RCC 7860 (cell line): ENCODE measurements around the gene SPAAR.
A peak's percentile ranks its signal among the peaks of the same experiment; 100 is the strongest.
"Not testable (repeated sequence)": the region's sequence is repeated elsewhere in the genome, so short reads cannot be mapped to it uniquely, and the experiment has no call there.

ENCODE experiments used
- DNase-seq: peaks from one replicate; pipeline ENCODE4 v3.0.0-alpha.2; 2015; ENCODE audit warnings: low spot score
- FAIRE-seq: peaks from 2 replicates; lab custom pipeline; 2012; peaks lifted over from hg19 to GRCh38; lab: Jason Lieb, UNC

SPAAR gene

DNA sequence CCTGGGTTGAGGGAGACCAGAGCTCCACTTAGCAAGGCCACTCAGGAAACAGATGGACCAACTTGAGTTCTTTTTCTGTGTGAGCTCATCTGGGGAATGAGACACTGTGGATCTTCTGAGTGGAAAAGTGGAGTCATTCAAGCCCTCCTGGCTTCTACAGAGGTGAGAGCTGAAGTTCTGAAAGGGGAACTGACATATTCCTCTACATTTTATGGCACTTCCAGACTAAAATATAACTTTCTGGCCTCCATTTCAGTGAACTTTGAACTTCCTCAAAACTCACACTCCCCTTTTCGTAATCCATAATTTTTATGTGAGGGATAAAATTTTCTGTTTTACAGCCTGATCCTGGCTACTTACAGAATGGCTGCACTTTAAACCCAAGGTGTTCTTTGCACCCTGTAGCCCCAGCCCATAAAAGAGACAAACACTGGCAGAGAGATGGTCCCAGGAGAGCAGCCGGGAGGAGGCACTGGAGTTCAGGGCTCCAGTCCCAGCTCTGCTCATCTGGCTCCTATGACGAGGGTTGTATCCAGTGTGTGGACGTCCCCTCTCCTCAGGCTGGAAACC is 10.8 kb downstream of the SPAAR start:
- FAIRE-seq: no peak
- DNase-seq: no peak

DNA sequence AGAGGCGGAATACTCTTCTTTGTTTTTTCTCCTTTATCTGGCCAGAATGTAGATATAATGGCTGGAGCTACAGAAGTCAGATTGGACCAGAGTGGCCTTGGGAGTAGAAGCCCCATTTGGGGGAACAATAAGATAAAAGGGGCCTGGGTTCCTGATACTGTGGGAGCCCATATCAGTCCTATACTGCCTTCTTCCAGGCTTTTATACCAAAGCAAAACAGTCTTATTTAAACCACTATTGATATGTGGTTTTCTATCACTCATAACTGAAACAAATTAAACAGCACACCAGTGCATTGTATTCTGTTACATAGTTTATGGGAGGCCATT is 14.3 kb downstream of the SPAAR start:
- FAIRE-seq (no peak), DNase-seq (no peak)

DNA sequence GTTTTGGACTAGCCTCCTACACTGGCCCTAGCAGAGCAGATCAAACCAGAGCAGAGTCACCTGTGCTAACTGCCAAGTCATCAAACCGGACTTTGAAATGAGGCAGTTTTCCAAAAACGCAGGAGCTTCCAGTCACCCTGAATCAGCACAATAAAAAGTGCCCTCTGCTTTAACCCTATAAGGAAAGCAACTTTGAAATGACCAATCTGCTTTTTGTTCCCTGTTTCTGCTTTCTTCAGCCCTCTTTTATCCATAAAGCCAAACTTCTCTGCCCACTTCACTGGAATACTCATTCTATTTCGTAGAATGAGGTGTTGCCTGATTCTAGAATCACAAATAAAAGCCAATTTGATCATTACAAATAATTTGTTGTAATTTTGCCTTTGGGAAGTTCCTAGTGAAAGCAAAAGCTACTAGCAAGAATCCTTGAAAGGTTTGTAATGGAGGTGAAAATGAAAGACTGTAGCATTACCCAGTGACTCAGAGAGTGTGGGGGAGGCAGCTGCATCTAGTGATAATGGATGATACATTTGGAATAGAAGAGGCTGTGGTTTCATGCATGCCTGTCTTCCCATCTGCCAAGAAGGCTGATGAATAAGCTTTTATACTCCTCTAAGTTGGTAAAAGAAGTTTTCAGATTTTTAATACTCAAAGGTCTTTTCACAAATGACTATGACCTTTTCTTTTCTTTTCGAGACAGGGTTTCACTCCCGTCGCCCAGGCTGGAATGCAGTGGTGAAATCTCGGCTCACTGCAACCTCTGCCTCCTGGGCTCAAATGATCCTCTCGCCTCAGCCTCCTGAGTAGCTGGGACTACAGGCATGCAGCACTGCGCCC is 14.9 kb downstream of the SPAAR start:
- DNase-seq: peak; percentile 98
- peak; percentile 99 for FAIRE-seq

DNA sequence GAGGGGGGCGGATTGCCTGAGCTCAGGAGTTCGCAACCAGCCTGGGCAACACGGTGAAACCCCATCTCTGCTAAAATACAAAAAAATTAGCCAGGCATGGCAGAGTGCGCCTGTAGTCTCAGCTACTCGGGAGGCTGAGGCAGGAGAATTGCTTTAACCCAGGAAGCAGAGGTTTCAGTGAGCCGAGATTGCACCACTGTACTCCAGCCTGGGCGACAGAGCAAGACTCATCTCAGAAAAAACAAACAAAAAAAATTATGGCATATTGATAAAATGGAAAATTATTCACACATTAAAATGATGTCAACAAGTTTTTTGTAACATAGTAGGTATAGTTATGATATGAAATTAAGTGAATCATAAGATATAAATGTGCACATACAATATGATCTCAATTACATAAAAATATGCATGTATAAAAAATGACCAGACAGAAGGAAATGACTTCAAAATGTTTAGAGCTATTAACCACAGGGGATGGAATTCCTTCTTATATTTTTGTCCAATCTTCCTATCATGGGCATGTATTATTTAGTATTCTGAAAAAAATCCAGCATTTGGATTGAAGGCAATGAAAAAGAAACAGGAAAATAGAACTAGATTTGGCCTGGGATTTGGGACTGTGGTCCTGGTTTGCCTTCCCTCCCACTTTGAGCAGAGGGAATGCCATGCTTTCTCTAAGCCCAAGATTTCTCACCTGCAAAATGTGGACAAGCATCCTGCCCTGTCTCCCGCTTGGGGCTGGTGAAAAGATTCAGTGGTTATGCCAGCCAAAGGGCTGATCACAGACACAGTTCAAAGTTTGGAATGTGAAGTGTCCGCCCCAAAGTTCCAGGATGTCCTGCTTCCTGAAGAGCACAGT is 19.5 kb downstream of the SPAAR start:
- DNase-seq (no peak), FAIRE-seq (no peak)

DNA sequence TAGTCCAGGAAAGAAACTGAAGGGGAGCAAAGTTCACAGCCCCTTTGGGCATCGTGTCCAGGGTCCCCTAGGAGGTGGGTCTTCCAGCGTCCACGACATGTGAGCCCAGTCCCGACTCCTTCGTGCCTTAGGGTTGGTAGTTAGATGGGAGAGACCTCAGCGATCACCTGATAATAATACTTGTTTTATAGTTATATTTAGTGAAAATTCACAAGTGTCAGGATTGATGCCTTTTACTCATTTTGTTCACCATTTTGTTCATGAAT is 20.1 kb downstream of the SPAAR start:
- FAIRE-seq: no peak

DNA sequence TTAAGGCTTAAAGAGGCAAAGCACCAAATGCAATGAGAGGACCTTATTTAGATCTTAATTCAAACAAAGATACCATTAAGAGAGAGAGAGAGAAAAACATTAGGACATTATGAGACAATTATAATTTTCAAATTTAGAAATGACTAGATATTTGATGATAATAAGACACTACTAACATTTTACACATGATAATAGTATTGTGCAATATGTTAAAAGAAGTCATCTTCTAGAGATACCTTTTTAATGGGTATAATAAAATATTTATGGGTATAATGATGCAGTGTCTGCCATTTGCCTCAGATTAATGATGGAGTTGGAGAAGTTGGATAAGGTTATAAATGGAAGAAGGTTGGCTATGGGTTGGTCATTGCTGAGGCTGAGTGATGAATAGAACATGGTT is 21.2 kb downstream of the SPAAR start:
- FAIRE-seq: no peak

More for the DNA sequence above, 20.1 kb downstream of the SPAAR start:
- no peak for DNase-seq

DNA sequence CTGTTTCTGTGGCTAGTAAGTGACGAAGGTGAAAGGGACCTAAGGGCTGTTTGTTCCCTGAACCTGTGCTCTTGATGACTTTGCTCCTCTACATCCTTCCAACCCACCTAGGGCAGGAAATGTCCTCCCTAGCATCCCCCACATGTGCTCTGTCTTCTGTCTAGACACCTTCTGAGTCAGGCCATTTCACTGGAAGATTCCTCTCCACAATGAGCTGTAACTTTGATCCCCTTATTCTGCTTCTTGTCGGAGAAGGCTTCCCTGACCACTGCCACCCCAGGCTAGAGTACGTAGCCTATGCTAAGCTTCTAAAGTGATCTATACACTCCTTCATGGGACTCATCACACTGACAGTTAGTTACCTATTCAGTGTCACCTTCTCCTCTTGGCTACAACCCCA is 21.7 kb downstream of the SPAAR start:
- FAIRE-seq (no peak), DNase-seq (no peak)

More for the DNA sequence above, 21.2 kb downstream of the SPAAR start:
- no peak for DNase-seq

DNA sequence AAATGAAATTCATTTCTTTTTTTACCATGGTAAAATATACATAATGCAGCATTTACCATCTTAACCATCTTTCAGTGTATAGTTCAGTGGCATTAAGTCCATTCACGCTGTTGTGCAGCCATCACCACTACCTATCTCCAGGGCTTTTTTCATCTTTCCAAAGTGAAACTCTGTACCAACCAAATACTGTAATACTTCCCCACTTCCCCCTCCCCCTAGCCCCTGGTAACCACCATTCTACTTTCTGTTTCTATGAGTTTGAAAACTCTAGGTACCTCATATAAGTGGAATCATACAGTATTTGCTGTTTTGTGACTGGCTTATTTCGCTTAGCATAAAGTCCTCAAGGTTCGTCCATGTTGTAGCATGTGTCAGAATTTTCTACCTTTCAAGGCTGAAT is 23.4 kb downstream of the SPAAR start:
- no peak for DNase-seq
- FAIRE-seq: no peak

DNA sequence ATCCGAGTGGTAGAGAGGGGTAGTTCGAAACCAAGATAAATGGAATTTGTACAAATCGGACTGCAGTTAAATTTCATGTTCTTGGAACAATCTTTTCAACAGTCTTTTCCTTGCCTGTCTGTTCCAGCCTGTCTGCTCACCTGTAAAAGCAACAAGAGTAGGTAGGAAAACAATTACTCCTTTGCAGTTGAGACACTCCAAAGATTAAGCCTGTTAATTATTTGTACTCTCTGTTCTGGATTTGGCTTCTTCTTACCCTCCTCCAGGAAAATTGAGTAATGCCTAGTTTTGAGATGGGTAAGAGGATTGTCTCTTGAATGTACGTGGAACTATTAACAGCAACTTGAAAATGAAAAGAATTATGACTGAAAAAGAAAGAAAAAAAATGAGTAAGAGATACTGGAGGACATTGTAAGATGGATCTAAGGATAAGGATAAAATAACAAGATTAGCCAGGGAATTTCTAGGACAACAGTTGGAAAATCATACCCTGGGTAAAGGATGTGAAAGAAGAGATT is 24.3 kb downstream of the SPAAR start:
- FAIRE-seq: no peak

DNA sequence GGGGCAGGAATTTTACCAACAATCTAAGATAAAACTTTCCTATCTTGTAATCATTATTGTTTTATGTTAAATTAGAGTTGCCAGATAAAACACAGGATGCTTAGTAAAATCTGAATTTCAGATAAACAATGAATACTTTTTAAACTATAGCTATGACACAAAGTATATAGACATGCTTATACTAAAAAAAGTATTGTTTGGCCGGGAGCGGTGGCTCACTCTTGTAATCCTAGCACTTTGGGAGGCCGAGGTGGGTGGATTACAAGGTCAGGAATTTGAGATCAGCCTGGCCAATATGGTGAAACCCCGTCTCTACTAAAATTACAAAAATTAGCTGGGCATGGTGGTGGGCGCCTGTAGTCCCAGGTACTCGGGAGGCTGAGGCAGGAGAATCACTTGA is 24.8 kb downstream of the SPAAR start:
- FAIRE-seq: not testable (repeated sequence)

More for the DNA sequence above, 24.3 kb downstream of the SPAAR start:
- DNase-seq: no peak

DNA sequence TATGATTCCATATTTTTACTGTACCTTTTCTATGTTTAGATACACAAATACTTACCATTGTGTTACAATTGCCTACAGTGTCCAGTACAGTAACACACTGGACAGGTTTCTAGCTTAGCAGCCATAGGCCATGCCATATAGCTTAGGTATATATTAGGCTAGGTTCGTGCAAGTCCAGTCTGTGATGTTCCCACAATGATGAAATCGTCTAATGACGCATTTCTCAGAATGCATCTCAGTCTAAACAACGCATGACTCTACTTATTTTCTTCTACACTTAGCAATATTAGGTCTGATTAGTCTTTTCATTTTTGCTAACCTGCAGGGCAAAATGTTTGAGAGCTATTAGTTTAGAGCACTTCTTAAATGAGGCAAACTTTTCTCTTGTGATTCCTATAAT is 26.0 kb downstream of the SPAAR start:
- DNase-seq (no peak), FAIRE-seq (no peak)

More for the DNA sequence above, 24.8 kb downstream of the SPAAR start:
- DNase-seq: not testable (repeated sequence)

DNA sequence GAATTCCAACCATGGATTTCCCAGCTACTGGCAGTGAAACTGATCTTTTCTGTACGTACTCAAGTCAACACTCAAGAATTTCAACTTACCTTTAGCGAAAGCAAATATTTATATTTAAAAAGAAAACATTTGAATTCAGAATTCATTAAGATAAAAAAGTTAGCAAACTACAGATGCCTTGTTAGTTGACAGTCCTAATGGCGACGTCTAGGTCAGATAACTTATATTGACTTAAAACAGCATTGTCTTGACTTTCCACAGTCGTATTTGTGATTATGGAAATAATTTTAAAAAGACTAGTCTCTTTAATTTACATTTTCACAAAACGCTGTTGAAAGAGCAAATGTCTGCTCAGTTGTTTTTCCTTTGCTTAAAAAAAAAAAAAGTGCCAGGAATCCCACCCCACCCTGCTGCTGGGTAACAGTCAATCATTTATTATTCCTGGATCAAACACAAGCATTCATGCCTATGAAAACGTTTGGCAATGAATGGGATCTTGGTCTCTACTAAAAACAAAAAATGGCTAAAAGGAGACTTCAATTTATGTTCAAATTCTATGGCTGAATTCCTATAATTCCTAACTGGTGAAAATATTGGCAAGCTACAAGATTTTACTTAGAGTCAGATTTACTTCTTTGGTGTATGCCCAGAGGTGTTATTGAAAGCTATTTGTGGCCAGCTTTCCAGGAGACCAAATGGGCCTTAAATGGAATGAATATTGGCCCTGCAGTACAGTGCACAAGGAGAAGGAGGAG is 26.6 kb downstream of the SPAAR start:
- no peak for DNase-seq
- no peak for FAIRE-seq

DNA sequence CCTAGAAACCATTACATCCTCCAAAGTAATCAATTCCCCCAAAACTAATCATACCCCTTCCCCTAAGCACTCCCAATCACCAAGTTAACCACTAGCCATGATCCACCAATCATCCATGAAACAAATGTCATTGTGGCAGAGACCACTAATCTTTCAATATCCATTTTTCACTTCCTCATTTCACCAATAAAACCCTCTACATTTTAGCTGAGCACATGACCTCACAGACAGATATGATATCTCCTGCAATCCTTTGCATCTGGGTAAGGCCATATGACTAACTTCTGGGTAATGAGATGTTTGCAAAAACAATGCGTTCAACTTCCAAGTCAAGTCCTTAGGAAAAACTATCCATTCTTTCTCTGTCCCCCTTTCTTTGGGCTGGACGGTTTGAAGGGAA is 27.9 kb downstream of the SPAAR start:
- FAIRE-seq: no peak
- DNase-seq: no peak

DNA sequence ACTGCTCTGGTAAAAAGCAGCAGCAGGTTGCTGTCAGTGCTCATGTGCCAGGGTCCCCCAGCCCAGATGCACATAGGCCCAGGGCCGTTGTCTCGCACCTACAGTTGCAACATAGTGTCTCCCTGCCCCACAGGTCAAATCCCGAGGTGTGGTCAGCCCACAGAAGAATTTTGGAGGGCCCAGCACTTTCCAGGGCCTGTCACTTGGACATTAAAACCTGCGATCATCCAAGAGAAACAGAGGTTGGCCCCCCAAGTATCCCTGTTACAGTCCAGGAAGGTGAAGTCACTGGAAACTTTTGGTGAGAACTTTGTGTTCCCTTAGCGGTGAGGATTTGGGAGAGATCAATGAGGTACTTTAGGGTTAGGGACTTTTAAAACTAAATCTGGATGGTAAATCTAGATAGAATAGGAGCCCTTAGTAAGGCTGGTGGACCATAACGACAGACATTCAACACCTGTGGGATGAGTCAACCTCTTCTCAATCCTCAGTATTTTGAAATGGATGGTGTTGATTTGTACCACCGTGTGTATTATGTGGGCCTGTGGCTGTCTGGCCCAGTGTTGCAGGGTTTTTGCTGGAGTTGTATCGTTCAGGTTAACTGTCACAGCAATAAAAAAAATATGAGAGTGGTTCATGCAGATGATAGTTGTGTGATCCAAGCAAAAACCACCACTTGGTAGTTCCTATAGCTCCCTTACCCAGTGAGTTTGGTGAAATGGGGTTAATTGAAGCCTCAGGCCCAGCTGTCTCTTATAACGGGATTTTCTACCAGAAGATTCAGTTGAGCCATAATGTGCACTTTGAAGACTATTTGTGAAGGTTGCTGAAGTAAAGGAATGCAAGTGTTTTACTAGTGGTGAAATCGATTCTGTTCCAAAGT is 29.4 kb downstream of the SPAAR start:
- DNase-seq: no peak
- no peak for FAIRE-seq

DNA sequence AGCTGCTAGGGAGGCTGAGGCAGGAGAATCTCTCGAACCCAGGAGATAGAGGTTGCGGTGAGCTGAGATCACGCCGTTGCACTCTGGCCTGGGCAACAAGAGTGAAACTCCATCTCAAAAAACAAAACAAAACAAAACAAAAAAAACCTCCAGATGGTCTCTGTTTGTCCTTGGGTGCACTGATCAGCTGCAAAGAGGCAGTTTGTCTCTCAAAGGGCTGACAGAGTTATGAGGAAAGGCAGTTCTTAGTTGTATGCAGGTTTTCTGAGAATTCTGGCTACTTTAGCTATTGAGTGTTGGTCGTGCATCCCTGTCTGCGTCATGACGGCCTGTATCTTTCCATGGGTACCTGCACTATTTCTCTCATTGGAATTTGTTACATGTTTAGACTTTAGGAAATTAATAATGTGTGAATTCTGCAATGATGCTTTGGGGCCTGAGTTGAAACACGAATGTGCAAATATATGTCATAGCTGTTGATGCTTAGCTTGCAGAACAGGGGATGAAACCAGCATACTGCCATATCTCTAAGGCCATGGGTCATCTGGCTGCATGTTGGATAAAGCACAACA is 30.5 kb downstream of the SPAAR start:
- DNase-seq: no peak
- FAIRE-seq: no peak

DNA sequence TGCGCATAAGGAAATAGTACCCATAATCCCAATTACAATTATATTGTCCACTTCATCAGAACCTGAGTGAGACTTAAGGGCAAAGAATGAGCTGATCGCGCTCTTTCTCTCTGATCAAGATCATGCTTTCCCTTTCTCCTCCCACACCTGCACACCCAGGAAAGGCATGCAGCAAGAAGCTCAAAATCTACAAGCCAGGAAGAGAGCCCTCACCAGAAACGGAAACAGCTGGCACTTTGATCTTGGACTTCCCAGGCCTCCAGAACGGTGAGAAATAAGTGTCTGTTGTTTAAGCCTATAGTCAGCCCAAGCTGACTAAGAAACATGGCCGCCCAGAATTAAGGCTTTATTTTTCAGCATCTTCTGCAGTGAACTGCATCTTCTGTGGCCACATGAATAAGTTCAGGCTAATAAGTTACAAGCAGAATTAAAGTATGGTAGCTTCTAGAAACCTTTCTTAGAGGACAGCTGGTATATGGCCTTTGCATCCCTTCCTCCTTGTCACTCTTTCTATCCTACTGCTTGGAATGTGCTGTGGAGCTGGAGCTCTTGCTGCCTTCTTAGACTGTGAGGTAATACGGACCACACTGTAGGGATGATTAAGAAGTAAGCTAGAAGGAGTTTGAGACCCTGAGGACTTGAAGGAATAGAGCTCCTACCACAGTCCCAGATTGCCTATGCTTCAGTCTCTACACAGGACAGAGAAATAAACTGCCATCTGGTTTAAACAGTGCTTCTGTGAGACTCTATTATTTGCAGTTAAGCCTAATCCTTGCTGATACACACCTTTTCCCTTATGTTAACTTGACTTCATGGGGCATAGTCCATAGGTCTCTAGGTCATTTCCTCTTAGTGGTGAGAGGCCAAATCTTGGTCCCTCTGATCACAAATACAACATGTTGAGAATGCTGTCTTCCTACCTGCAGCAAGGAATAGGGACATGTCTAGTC is 31.4 kb downstream of the SPAAR start:
- FAIRE-seq (no peak), DNase-seq (no peak)

DNA sequence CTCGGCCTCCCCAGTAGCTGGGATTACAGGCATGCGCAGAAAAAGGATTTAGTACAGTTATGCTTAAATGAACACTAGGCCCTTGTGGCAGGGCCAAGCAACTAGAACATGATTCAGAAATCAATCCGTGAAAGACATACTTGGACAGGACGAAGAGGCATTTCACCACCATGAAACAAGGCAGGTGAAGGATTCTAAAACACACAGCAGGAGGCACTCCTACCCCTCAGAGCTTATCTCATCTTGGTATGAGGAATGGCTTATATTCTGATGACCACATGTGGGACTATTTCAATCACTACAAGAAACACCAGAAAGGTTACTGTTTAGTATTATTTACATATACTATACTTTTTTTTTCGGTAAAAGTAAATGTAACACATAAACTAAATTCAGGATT is 33.0 kb downstream of the SPAAR start:
- FAIRE-seq (no peak), DNase-seq (no peak)

DNA sequence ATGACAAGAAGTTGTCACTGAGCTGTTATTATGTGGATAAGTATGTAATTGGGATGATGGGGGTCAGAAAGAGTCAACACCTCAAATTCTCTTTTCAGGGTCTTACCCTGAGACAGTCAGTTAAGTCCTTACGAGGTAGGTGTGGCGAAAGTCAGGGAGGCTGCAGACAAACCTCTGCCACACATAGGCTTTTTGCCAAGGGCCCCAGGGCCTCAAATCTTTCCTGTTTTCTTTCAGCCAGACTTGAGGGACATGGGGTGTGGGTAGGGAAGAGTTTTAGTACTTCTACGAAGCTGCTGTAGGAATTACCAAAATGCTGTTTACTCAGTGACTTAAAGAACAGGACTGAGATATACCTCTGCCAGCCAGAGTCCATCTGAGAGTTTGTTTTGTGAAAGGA is 34.9 kb downstream of the SPAAR start:
- DNase-seq (no peak), FAIRE-seq (no peak)

DNA sequence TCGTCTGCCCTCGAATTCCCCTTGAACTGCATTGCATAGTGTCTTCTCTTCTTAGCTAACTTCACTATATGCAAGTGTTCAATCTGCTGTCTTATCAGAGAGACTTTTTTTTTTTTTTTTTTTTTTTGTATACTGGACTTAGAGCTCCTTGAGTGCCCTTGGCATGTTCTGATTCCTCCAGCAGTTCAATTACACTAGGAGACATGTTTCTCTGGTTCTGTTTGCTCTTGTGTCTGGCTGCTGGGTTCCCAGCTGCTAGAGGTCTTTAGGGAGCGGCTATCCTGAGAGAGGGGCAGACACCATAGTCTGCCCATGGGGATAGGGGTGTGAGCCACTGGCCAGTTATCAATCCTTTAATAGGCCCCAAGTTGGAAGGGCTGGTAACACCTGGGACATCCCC is 35.6 kb downstream of the SPAAR start:
- FAIRE-seq (no peak), DNase-seq (no peak)
